MM.1S (cell line): ENCODE data around the gene SNRNP70.

Source experiments
- CTCF ChIP-seq: fragments of 300-600 bp; sonication (generic); IDR thresholded peaks from 2 replicates; pipeline ENCODE4 v1.5.1; 2016; ENCODE audit warnings: antibody characterized with exemption, low read length, mixed read lengths
- EZH2 ChIP-seq: fragments of 300-600 bp; sonication (generic); optimal IDR thresholded peaks from 2 replicates; pipeline ENCODE3; 2017; ENCODE audit warnings: low read depth, mild to moderate bottlenecking, antibody characterized with exemption, low read length, mixed read lengths
- EZH2phosphoT487 ChIP-seq: fragments of 300-600 bp; sonication (generic); IDR thresholded peaks from 2 replicates; pipeline ENCODE4 v1.6.1; 2018; ENCODE audit warnings: antibody characterized with exemption, low read length

DNA sequence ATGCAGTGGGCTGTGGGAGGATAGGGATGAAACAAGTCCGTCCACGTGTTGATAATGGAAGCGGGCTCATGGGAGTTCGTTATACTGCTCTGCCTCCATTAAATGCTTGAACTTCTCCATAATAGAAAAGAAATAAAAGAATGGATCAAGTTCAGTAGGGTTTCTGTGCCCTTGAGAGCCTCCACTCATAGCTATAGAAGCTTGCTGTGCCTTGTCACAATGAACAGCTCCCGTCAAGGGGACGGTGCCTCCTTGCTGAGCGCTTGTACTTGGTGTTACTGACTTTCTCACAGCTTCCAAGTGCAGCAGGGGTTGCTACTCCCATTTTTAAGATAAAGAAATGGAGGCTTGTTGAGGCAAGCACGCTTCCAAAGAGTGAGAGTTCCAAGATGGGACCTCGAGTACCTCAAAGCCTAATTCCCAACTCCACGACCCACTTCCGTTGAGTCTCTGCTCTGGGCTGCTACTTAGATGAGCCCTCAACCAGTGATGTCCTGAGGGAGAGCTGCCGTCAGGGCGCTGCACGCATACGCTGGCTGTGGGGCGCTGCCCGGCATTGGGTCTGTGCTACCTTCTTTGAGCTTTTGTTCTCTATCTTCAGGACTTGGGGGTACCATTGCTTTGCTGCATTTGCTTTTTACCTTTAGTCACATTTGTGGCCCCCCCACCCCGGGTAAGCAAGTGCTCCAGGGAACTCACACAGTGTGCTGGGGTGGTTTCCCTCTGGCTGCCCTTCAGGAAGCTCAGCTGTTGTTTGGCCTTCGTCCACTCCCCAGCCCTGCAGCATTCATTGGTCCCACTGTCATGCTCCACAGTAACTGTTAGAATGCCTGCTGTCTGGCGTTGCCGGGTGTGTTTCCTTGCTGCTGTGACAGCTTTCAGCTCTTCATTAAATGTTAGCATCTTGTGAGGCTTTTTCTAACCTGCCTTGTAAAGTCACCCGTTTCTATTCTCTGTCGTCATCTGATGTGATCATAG is 9.5 kb downstream of the SNRNP70 start:
- TF ChIP-seq CTCF (no peak), EZH2 (no peak), EZH2phosphoT487 (no peak)
